ENCODE results near the gene NET1.
"Not testable (repeated sequence)": the region's sequence is repeated elsewhere in the genome, so short reads cannot be mapped to it uniquely, and the experiment has no call there.

Gene NET1

DNA sequence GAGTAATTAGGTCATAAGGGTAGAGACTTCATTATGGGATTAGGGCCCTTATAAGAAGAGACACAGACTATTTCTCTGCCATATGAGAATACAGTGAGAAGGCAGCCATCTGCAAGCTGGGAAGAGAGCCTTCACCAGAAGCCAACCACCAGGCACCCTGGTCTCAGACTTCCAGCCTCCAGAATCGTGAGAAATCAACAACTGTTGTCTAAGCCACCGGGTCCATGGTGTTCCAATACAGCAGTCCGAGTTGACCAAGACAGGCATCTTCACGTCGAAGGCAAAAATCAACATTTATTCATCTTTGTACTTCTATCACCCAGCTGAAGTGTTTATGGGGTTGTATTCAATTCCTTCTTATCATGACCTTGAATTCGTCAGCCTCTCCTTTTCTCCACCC, 13.0 kb upstream of the NET1 start:
- no peak for DNase-seq

GRCh38 chr10:5400468-5401240, 11.7 kb upstream of the NET1 start:
- peak; percentile 19 for DNase-seq

DNA sequence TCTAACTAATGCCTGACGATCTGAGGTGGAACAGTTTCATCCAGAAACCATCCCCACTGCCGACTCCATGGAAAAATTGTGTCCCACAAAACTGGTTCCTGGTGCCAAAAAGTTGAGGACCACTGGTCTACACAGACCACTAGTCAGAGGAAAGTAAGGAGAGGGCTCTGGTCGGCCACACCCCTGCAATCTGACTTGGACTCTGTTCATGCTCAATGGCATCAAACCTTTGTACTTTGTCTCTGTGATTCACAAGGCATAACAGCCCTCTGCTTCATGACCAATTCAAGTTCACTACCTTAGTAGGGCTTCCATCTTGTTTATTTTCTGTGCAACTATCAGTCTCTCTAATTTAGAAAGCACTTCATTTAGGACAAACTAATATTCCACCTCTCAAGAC, 9.6 kb upstream of the NET1 start:
- no peak for DNase-seq

GRCh38 chr10:5404208-5405041, 7.9 kb upstream of the NET1 start, which contains the start of gene TUBAL3:
Gene TUBAL3 (minus strand): TSS chr10:5404828. CDS start chr10:5404792, 36 bp downstream.
- DNase-seq: no peak

DNA sequence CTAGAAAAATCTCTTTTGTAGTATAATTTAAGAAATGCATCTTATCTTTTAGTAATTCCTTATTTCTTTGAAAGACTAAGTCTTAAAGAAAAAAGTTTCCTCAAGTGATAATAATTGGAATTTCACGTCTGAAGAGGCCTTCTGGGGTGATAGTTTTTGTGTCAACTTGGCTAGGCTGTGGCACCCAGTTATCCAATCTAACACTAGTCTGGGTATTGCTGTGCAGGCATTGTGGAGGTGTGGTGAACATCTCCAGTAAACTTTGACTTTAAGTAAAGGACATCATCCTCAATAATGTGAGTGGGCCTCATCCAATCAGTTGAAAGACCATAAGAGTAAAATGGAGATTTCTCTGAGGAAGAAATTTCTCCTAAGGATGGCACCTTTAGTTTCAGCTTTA, 5.4 kb upstream of the NET1 start:
- DNase-seq: no peak

DNA sequence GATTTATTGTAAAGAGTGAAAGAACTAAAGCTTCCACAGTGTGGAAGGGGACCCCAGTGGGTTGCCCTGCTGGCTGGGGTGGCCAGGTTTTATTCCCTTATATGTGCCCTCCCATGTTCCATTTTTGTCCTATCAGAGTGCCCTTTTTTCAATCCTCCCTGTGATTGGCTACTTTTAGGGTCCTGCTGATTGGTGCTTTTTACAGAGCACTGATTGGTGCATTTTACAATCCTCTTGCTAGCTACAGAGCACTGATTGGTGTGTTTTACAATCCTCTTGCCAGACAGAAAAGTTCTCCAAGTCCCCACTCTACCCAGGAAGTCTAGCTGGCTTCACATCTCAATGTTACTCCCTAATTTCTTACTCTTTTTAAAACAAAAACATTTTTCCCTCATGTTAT, 1.6 kb upstream of the NET1 start:
- DNase-seq: not testable (repeated sequence)

- peak; percentile 8 for DNase-seq
Measured at GRCh38 chr10:5411941-5412276, 448 bp upstream of the NET1 start.

DNA sequence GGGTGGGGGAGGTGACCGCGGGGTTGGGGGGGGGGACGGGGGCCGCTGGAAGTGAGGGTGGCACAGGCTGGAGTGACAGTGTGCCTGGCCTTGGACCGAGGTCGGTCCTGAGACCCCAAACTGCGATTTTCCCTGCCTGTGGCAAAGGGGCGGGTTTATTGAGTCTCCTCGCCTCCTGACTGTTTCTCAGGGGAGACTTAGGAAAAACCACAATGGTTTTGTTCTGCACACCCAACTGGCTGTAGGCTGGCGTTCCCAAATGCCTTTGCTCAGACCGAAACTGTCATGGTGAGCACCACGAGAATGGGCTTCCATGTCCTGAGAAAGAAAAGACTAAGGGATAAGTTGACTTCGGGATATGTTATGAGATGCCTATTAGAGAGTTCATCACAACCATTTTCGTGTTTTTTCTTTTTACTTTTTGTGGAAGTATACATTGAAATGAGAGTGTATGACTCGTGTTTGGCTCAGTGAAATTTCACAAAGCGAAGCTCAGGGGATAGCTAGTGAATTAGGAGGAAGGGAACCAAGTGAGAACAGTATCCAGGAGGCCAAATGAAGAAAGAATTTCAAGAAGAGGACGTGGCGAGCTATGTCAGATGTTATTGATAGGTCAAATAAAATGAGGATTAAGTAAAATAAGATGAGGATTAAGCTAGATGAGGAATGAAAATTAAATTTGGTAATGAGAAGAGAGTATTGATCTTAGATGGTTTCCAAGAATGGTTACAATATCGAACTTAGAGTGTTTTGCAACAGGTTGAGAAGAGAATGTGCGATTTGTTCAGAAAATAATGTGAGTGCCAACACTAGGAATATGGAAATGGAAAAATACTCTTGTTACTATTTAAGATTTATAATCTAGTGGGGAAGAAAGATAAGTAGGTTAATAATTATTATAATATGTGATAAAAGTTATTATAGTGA, 918 bp downstream of the NET1 start:
- DNase-seq: peak; percentile 1

- DNase-seq: peak; percentile 78
Measured at GRCh38 chr10:5416981-5417380, 4.6 kb downstream of the NET1 start.

DNA sequence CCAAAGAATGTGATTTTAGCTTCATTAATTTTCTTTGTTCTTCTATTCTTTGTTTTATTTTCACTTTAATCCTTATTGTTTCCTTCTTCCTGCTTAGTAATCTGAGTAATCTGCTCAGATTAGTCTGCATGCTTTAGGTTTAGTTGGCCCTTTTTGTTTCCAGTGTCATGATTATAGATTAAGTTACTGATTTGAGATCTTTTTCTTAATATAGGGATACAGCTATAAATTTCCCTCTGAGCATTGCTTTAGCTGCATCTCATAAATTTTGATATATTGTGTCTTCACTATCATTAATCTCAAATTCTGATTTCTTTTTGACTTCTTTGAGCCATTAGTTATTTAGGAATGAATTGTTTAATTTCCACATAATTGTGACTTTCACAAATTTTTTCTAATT, 6.2 kb downstream of the NET1 start:
- no peak for DNase-seq

DNA sequence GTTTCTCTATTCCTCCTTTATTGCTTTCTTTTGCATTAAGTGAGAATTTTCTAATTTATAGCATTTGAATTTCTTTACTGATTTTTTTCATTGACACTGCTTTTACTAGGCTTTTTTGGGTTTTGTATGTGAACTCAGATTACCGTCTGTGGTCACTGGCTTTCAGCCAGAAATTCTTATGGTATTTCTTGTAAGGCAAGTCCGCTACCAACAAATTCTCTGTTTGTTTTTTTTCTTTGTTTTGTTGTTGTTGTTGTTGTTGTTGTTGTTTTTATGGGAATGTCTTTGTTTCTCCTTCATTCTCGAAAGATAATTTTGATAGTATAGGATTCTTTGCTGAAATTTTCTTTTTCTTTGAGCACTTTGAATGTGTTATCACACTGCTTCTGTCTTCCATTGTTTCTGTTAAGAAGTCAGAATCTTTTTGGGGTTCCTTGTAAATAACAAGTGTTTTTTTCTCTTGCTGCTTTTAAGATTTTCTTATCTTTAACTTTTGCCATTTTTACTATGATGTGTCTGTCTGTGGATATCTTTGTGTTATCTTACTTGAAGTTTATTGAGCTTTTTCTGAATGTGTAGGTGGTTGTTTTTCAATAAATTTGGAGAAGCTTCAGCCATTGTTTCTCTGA, 7.2 kb downstream of the NET1 start:
- no peak for DNase-seq

- no peak for DNase-seq
Measured at GRCh38 chr10:5423771-5424170, 11.4 kb downstream of the NET1 start.

GRCh38 chr10:5424751-5425150, 12.4 kb downstream of the NET1 start:
- no peak for DNase-seq

- DNase-seq: no peak
Measured at GRCh38 chr10:5428133-5428532, 15.8 kb downstream of the NET1 start.

DNA sequence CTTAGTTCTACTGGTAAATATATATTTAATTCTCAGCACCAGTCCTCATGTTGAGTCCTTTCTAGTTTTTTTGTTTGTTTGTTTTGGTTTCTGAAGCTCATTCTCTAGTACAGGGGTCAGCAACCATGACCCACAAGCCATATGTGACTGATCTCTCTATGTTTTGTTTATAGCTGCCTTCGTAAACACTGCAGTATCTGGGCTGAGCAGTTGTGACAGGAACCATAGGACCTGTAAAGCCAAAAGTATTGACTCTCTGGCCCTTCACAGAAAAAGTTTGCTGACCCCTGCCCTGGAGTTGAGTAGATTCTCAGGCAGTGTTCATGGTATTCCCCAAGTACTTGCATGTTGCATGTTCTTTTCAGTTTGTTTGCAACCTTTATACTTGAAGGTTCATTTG, 20.8 kb downstream of the NET1 start:
- no peak for DNase-seq

- no peak for DNase-seq
Measured at GRCh38 chr10:5434017-5434753, 21.8 kb downstream of the NET1 start.

- no peak for DNase-seq
Measured at GRCh38 chr10:5435328-5435727, 23.0 kb downstream of the NET1 start.

DNA sequence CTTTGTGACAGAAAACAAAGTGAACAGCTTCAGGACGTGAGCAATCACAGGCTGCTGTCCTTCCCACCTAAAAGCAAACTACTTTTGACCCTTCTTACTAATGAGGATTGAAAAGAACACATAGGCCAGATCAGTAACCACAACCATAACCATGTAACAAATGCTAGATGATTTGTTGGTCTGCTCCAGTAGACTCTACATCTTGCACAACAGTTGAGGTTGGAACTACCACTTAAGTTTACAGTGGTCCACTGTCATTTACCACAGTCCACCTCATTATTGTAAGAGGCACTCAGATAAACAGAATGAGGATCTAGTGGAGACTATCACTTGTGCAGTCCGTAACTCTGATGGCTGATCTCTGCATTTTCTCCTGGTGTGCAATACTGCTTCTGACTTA, 27.8 kb downstream of the NET1 start:
- no peak for DNase-seq

- DNase-seq: no peak
Measured at GRCh38 chr10:5441106-5441505, 28.7 kb downstream of the NET1 start.

DNA sequence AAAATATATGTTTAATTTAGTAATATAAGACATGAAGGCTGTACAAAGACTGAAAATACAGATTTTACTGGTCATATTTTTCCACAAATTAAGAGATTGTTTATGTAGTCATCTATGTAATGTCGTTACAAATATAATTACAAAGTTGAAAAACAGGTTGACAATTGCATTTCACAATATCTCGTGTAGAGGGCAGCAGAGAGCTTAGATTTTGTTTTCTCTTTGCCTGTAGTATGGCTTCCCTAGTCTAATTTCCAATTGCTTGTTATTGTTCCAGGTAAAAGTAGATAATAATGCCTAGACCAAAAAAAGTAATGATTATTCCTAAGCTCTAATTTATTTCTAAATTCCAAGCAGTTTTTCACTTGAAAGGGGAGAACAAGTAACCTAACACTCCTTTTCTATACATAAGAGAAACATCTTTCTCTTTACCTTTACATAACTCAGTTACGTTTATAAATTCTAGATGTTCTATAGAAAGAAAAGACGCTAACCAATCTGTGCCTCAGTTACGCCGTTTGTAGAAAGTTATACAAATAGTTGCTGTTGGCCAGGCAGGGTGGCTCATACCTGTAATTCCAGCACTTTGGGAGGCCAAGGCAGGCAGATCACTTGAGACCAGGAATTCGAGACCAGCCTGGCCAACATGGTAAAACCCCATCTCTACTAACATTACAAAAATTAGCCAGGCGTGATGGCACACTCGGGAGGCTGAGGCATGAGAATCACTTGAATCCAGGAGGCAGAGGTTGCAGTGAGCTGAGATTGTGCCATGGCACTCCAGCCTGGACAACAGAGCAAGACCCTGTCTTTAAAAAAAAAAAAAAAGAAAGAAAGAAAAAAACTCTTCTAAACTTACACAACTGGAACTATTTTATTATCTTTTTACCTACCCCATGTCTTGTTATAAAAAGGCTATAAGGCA, 30.0 kb downstream of the NET1 start:
- no peak for DNase-seq

DNA sequence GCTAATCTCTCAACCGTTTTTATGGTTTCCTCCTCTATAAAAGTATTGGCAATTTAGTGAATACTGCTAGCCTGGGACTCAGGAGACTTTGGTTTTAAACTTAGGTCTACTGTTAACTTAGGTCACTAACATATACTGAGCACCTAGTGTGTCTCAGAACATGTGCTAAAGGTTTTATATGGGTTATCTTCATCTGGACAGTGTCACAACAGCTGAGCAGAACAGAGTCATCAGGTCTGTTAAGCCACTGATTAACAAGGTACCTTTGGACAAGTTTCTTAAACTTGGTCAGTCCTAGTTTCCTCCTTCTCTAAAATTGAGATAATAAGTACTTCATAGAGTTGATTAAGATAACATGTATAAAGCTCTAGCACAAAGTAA, 30.6 kb downstream of the NET1 start:
- no peak for DNase-seq

Data from NCI-H2171 (cell line).